GM21737 (cell line): ENCODE results near the gene WNK2.

Experiments
- ATAC-seq: cut with Tn5 transposase; IDR thresholded peaks from one replicate; pipeline ENCODE4 v1.9.1; 2021; ENCODE audit warnings: mild to moderate bottlenecking, moderate library complexity; ENCODE audit not compliant: unreplicated experiment

The WNK2 gene

GRCh38 chr9:93161786-93162562 is 22.0 kb upstream of the WNK2 start:
- ATAC-seq = no peak

DNA sequence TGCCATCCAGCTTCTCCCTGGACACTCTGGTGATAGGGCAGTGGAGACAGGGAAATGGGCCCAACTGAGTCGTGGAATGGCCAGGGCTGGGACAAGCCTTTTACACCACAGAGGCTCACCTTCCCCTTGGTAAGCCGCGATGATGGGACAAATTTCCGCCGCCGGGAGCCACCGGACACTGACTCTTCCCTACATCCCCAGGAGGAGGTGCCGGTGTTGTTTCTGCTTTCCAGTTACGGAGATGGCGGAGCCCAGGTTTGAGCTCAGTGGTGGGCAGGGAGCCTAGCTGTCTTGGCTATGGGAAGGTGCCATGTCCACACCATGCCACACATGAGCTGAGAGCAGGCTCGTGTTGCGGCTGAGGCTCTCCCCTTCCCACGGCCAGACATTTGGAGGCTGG is 19.9 kb upstream of the WNK2 start:
- ATAC-seq = no peak

GRCh38 chr9:93166699-93167098 is 17.2 kb upstream of the WNK2 start:
- no peak for ATAC-seq

DNA sequence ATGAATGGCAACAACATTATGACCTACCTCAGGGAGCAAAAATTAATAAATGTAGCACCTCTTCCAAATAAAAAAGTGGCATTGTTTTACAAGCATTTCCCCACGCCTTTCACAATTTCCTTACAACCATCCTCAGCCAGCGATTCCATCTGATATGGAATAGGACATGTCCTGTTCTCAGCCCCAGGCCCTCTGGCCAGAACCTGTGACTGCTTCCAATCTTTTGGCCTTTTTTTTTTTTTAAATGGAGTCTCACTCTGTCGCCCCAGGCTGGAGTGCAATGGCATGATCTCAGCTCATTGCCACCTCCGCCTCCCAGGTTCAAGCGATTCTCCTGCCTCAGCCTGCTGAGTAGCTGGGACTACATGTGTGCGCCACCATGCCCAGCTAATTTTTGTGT is 16.8 kb upstream of the WNK2 start:
- no peak for ATAC-seq

- ATAC-seq = no peak
Measured at GRCh38 chr9:93167838-93168237, 16.1 kb upstream of the WNK2 start.

- no peak for ATAC-seq
Measured at GRCh38 chr9:93168581-93168980, 15.4 kb upstream of the WNK2 start.

- no peak for ATAC-seq
Measured at GRCh38 chr9:93169444-93169843, 14.5 kb upstream of the WNK2 start.

DNA sequence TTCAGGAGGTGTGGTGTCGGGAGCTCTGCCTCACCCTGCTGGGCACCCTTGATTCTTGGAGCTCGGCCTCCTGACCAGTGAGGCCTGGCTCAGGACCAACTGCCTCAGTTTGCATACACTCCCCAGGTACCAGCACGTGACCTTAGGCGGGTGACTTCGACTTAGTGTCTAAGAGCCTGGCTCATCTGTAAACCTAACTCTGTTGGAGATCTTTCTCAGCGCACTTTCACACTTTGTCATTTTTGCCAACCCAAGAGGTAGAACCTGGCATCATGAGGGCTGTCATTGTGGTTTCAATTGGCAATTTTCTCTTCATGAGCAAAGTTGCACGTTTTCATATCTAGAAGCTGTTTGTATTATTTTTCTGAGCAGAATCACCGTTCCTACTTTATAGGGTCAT is 13.4 kb upstream of the WNK2 start:
- no peak for ATAC-seq

- ATAC-seq = no peak
Measured at GRCh38 chr9:93171261-93171990, 12.5 kb upstream of the WNK2 start.

- no peak for ATAC-seq
Measured at GRCh38 chr9:93172666-93173364, 11.1 kb upstream of the WNK2 start.

- ATAC-seq = no peak
Measured at GRCh38 chr9:93173365-93174051, 10.4 kb upstream of the WNK2 start.

DNA sequence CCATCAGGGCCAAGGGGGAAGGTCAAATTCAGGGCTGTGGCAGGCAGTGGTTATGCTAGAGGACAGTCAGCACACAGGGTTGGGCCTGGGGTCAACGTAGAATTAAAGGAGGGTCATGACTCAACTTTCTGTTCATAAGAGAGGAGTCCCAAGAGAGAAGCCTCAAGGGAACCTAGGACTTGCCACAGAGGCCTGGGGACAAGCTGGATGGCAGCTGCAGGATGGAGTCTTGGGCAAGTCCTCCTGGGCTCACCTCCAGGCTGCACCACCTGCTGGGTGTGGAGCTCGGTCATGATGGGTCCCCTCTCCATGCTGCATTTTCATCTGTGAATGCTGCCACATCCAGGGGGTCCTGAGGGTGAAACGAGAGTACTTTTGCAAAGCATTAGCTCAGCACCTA is 9.0 kb upstream of the WNK2 start:
- no peak for ATAC-seq

DNA sequence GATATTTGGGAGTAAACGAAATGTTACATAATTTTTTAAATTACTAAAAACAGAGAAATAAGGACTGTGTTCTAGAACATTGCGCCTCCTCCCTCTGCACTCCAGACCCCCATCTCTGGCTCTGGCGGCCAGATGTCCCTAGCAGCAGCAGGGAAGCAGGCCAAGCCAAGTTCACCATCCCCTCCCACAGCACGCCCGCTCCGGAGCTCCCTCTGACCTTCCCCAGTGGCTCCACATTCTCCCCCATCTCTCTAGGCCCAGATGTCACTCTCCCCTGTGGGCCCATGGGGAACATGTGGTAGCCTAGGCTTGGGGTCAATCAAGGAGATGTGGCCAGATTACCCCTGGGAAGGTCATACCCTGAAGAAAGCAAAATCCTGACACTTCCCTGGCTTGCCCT is 6.3 kb upstream of the WNK2 start:
- ATAC-seq = no peak

DNA sequence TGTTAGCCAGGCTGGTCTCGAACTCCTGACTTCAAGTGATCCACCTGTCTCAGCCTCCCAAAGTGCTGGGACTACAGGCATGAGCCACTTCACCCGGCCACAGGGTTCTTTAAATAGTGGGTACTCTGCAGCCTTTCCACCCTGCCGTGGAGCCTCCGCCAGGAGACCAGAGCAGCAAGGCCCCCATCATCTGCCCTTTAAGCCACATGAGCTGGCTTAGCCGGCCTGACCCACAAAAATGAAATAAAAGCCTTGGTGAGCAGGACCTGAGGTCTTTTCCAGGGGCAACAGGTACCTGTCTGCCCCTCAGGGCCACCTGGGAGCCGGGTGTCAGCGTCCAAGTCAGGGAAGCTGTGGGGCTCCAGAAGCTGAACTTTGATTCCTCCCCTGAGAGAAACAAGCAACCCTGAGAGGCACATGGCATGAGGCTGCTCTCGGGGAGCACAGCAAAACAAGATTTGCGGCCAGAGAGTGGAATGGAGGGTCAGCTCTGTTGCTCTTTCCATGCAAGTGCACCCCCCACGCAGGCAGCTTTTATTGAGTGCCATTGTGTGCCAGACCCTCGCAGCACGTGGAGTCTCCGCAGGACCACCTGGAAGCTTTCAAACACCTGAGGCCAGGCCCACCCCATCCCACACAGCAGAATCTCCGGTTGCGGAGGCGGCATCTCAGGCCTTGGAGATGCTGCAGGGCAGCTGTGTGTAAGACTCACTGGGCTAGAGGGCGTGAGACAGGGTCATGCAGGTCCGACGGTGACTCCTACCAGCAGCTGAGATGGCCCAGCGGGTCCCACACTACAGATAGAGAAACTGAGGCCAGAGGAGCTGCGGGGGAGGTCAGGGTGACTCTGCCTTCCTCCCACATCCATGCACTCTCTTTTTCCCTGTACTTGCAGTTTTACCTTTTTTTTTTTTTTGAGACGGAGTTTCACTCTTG is 4.8 kb upstream of the WNK2 start:
- ATAC-seq = no peak

GRCh38 chr9:93180938-93181337 is 3.0 kb upstream of the WNK2 start:
- ATAC-seq = no peak

- no peak for ATAC-seq
Measured at GRCh38 chr9:93181672-93182435, 2.1 kb upstream of the WNK2 start.

DNA sequence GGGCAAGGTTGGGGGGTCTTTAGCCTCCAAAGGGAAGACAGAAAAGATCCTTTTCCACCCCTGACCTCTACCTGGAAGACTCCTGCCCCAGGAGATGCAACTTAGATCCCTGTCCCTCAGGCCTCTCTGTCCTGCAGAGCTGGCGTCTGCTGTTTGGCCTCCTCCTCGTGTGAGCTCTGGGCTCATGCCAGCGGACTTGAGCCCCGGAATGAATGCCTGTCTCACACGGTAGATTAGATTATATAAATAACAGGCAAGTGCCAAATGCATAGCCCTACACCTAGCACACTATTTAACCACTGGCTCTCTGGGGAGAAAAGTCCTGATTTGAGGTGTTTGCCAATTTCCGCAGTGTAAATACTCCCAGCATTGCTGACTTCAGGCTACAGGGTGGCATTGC is 1.4 kb upstream of the WNK2 start:
- no peak for ATAC-seq

DNA sequence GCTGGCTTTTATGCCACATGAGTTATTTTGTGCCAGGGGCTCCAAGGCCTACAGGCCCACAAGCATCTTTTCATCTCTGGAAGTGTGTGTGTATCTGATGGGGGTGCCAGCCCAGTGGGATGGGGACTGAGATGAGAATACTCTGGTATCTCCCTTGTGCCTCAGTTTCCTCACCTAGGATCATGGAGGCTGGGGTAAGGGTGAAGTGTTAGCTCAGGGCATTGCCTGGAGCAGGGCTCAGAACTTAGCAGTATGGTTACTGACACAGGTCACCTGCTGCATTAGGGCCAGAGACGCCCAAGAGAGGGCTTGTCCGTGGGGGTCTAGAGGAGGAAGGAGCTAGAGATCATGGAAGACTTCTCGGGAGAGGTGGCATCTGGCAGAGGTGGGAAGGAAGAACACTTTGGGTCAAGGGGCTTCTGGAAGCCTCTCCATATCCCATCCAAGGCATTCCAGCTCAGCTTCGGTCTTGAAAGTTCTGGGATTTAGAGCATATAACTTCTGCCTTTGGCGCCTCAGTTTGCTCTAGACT is 742 bp upstream of the WNK2 start:
- ATAC-seq = no peak
